GM19035 (cell line): ENCODE data around the gene PLCG2.
"Not testable (repeated sequence)": the region's sequence is repeated elsewhere in the genome, so short reads cannot be mapped to it uniquely, and the experiment has no call there.

Source experiments
- ATAC-seq: cut with Tn5 transposase; IDR thresholded peaks from one replicate; pipeline ENCODE4 v1.9.1; 2021; ENCODE audit not compliant: unreplicated experiment

Gene PLCG2

GRCh38 chr16:81987121-81987520 is 208.0 kb downstream of the PLCG2 start:
- no peak for ATAC-seq

- ATAC-seq, result no peak
Measured at GRCh38 chr16:81987706-81988105, 208.6 kb downstream of the PLCG2 start.

- no peak for ATAC-seq
Measured at GRCh38 chr16:81992859-81993258, 213.8 kb downstream of the PLCG2 start.

- peak; percentile 52 for ATAC-seq
Measured at GRCh38 chr16:81994485-81994884, 215.4 kb downstream of the PLCG2 start.

GRCh38 chr16:81995651-81996050 is 216.6 kb downstream of the PLCG2 start:
- no peak for ATAC-seq

GRCh38 chr16:81996664-81997509 is 217.8 kb downstream of the PLCG2 start:
- ATAC-seq, result no peak

DNA sequence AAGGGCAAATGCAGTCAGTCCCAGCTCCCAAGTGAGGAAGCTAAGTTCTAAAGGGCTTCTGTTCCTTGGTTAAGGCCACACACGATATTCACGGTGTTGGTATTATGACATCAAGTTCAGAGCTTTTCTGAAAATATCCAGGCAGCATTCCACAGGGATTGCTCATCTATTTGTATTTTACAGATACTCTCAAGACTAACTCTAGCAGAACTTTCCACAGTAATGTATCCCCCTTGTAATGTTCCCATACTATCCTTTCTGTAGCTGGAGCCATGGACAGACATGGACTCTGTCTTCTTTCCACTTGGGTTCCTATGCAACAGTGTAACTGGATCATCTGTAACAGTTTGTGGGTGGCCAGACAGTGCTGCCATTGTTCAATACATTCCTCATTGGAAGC is 218.6 kb downstream of the PLCG2 start:
- no peak for ATAC-seq

- no peak for ATAC-seq
Measured at GRCh38 chr16:82002831-82003230, 223.7 kb downstream of the PLCG2 start.

- ATAC-seq, result no peak
Measured at GRCh38 chr16:82004601-82005000, 225.5 kb downstream of the PLCG2 start.

- no peak for ATAC-seq
Measured at GRCh38 chr16:82005027-82005830, 226.1 kb downstream of the PLCG2 start.

DNA sequence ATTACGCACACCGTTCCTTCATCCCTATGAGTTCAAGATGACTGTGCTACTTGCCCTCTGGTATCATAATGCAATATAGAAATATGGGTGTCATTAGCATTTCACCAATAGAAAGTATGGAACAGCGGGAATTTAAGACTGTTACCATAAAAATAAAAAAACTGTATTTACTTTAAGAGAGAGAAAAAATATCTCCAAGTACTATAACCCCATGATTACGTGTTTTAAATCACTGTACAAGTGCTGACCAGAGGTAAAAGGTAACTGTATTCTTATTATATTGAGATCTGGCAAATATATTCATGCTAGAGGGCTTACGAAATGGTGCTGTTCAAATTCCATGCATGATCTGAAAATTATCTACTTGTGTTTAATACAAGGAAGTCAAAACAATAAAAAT is 226.9 kb downstream of the PLCG2 start:
- ATAC-seq, result no peak

DNA sequence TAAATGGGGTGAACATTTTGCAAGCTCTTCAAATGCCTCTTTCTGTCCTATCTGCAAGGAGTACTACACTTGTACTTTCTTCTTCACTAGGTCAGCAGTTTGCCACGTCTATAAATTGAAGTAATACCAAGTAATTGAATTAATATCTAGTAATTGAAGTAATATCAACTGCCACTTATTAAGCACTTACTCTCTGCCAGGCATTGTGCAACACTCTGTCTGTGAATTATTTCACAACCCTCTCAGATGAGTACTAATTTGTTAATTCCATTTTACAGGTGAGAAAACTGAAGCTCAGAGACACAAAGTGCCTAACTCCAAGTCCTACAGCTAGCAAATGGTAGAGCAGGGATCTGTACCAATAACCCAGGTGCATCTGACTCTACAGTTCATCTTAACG is 228.1 kb downstream of the PLCG2 start:
- ATAC-seq, result no peak

- ATAC-seq, result no peak
Measured at GRCh38 chr16:82008957-82009592, 230.0 kb downstream of the PLCG2 start.

DNA sequence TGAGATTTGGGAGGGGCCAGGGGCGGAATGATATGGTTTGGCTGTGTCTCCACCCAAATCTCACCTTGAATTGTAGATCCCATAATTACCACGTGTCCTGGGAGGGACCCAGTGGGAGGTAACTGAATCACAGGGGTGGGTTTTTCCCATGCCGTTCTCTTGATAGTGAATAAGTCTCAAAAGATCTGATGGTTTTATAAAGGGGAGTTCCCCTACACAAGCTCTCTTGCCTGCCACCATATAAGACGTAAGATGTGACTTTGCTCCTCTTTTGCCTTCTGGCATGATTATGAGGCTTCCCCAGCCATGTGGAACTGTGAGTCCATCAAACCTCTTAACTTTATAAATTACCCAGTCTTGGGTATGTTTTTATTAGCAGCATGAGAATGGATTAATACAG is 230.7 kb downstream of the PLCG2 start:
- ATAC-seq, result not testable (repeated sequence)

GRCh38 chr16:82010649-82011048 is 231.6 kb downstream of the PLCG2 start:
- ATAC-seq, result no peak

- ATAC-seq, result peak; percentile 91
Measured at GRCh38 chr16:82011199-82011641, 232.1 kb downstream of the PLCG2 start, which contains the start of gene SDR42E1. Gene SDR42E1, minus strand, starts transcription at chr16:82011470. Its CDS starts 10,612 bp downstream, at chr16:82000858.
